HG02623 (cell line): ENCODE results near the gene ARNT2.
"Not testable (repeated sequence)": the region's sequence is repeated elsewhere in the genome, so short reads cannot be mapped to it uniquely, and the experiment has no call there.

ENCODE experiments used
- ATAC-seq: cut with Tn5 transposase; IDR thresholded peaks from one replicate; pipeline ENCODE4 v1.9.1; 2021; ENCODE audit warnings: moderate library complexity; ENCODE audit not compliant: unreplicated experiment

The ARNT2 gene

GRCh38 chr15:80404057-80404760 is at the start of gene ARNT2:
TSS of gene ARNT2 (plus strand) at chr15:80404382. CDS start at chr15:80404516, 134 bp downstream.
- ATAC-seq, result no peak

DNA sequence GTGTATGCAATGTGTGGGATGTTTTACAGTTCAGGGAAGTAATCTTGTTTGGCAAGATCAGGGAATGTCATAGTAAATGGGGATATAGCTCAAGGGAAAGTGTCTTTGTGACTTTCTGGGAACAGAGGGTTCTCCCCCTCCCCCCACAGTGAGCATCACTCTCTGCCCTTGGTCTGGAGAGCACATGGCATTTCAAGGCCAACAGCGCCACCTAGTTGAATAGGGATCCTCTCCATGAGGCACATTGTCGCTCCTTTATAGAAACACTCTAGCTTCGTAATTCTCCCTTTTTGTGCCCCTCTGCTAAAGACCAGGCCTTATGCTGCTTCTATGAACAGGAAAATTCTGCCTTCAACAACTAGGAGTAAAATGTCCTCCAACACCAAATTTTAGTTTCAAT is 37.1 kb upstream of the ARNT2 start:
- no peak for ATAC-seq

DNA sequence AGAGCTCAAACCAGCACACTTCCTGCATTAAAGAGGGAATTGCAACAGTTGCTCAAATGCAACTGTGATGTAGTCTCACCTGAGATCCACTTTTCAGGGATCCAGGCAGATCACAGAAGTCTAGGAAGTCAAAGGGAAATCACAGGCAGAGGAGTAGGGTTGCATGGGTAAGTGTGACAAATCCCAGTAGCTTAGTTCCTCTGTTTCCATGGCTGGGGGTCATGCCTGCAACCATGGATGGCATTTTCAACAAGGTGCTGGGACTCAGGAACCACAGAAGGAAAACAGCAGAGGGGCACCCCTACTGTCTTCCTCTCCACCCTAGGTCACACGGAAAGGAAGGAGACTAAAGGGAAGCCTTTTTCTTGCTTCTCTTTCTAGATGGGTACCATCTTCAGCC is 36.5 kb upstream of the ARNT2 start:
- no peak for ATAC-seq

DNA sequence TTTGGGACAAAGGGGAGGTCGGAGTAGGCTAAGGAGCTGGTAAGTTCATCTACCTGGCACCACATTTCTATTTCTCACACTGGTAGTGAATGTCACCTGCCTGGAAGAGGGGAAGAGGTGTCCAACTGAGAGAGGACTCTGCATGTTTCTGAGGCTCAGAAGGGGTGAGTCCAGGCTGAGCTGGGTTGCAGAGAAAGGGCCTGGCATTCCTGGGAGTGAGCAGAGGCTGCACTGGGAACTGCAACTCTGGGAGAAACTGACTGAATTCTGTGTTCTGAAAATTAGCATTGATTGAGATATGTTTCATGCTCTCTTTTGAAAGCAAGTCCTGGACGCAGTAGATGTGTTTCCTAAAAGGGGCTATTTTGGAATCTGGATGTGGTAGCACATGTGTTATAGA is 32.3 kb upstream of the ARNT2 start:
- ATAC-seq, result no peak

DNA sequence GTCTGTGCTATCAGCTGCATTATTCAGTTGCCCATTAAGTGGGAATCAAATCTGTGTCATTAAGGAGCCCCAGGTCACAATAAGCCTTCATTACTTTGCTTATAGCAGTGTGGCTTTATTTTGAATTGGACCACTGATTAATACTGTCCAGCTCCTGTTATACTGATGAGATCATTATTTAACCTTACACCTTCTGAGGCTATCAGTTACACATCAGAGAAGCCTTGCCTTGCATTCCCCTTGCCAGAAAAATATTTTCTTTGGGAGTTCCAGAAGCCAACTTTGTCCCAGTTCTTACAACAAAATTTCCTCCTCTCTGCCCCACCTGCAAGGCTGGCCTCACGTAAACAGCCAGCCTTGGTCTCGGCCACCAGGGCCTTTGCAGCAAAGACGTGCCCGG is 29.7 kb upstream of the ARNT2 start:
- ATAC-seq, result no peak

GRCh38 chr15:80375968-80376891 is 28.0 kb upstream of the ARNT2 start:
- no peak for ATAC-seq

- ATAC-seq, result no peak
Measured at GRCh38 chr15:80379693-80380092, 24.5 kb upstream of the ARNT2 start.

DNA sequence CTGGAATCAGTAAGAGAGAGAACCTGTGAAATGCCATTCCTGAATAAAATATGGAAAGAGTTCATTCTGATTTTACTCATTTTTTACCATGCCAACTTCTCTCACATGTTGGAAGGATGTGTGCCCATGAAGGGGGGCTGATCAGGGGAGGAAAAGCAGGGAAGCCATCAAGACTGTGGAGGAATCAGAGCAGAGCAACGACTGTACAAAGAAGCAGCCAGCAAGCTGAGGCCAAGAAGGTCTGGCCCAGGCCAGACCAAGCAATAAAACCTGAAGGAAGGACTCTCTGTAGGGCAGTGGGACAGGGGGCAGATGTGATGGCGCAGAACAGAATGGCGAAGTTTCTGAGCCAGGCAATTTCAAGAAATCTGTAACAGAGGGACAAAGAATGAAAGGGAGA is 24.0 kb upstream of the ARNT2 start:
- no peak for ATAC-seq

DNA sequence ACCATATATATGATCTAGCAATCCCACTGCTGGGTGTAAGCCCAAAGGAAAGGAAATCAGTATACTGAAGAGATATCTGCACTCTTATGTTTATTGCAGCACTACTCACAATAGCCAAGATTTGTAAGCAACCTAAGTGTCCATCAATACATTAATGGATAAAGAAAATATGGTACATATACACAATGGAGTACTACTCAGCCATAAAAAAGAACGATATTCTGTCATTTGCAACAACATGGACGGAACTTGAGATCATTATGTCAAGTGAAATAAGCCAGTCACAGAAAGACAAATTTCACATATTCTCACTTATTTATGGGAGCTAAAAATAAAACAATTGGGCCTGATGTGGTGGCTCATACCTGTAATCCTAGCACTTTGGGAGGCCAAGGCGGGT is 21.9 kb upstream of the ARNT2 start:
- ATAC-seq, result no peak

DNA sequence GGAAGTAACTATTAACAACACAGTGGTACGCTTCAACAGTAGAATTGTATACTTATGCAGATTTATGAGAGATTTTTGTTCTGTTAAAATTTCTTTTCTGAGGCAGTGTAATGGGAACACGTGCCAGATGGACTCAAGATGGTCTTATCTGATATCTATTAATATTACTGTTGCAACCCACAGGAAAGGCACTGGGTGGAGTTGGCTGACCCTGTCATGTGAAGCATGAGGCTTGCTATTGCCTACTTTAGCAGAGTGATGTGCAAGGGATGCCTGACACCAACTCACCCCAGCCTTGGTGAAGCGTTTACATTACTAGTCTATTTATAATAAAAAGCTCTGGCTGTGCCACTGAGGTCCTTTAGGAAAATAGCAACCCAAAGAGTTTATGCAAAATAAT is 19.8 kb upstream of the ARNT2 start:
- ATAC-seq, result no peak

DNA sequence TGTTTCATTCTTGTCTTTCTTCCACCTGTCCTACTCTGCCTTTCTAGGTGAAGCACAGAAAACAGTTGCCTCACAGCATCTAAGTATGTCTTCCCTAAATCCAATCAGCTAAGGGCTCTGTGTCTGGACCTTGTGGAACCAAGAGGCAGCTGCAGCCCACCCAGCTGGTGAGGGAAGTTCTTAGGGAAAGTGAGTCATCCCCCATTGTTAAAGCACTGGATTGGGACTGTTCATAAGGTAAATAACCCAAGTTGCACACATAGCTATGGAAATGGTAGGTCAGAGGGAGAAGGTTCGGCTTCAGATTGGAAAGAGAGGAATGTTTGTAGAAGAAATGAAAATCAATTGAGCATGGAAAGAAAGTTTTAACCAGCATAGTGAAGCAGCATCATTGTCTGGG is 18.0 kb upstream of the ARNT2 start:
- no peak for ATAC-seq

GRCh38 chr15:80388326-80388725 is 15.9 kb upstream of the ARNT2 start:
- no peak for ATAC-seq

GRCh38 chr15:80389370-80389769 is 14.8 kb upstream of the ARNT2 start:
- ATAC-seq, result no peak

DNA sequence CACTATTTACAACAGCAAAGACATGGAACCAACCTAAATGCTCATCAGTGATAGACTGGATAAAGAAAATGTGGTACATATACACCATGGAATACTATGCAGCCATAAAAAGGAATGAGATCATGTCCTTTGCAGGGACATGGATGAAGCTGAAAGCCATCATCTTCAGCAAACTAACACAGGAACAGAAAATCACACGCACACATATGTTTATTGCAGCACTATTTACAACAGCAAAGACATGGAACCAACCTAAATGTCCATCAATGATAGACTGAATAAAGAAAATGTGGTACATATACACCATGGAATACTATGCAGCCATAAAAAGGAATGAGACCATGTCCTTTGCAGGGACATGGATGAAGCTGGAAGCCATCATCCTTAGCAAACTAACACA is 13.2 kb upstream of the ARNT2 start:
- not testable (repeated sequence) for ATAC-seq

DNA sequence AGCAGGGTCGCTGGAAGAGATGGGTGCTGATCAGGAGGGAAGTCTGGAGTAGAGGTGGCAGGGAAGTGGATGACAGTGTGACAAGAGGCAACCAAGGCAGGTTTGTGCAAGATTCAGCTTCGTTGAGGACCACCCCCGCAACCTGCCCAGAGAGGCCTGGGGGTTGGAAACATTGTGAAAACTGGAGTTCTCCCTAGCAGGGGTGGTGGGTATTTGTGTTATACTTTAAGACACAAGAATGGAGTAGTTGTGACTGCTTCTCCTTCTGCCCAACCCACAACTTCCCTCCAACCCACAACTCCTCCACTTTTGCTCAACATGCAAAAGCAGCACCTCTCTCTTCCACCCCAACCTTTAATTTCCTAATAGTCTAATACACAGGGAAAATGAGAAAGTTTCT is 8.6 kb upstream of the ARNT2 start:
- no peak for ATAC-seq

DNA sequence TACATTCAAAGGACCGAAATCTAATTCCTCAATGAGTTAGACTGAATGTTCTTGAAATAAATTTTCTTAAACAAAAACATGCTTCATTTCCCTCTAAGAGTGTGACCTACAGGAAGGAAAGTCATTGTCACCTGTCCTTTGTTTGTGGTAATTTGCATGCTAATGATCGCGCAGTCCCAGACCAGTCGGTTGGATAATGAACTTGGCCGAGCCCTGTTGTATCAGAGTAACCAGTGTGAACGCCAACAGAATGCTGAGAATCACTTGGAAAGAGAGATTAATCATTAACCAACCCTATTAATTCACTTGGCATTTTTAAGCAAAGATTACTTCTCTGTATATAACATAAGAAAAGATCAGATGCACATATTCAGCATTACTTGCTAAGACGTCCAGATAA is 8.1 kb upstream of the ARNT2 start:
- no peak for ATAC-seq

GRCh38 chr15:80399508-80399907 is 4.7 kb upstream of the ARNT2 start:
- ATAC-seq, result no peak

DNA sequence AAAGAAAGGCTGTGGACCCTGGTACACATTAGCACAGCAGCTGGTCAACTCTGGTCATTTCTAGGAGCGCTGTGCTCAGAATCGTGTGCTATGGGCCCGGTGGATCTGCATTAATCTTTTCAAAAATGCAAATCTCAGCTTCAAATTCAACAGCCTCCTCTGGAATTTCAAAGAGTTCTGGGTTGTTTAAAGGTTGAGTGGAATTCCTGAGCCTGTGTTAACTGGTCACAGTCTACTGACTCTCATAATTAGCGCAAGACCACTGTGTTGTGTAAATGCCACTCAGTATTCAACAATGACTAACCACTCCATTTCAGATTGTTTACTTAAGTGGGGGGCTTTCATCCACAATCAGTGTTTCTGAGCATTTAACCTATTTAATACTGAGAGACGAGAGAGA is 2.7 kb upstream of the ARNT2 start:
- no peak for ATAC-seq

DNA sequence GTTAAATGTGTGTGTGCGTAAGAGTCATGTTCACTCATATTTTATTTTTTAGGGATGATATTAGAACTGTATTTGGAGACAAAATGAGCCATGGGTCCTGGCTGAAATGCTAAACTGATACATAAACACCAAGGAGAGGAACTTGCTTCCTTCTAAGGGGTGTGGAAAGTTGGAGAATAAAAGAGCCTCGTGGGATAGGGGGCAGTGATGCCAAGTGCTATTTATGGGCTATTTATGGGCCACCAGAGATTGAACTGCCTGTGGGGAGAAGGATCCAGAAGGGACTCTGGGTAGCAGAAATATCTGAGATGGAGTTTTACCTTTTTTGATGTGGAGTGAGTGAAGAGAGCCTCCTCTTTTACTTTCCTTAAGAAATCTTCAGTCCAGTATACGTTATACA is 1.8 kb upstream of the ARNT2 start:
- ATAC-seq, result no peak

DNA sequence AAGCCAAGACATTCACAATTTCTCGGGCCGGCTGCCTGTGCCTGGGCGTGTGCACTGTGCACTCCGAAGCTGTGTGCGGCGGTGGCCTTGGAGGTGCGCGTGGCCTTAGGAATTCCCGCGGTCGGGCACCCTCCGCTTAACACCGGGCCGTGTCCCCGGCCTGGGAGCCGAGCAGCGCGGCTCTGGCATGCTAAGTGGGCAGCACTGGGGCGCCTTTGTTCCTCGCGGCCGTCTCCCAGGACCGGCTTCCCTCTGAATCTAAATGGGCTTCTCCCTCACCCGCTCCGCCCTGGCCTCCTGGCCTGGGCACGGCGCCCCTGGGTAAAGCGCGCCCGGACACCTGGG is 498 bp upstream of the ARNT2 start:
- no peak for ATAC-seq

- no peak for ATAC-seq
Measured at GRCh38 chr15:80404761-80405553, 775 bp downstream of the ARNT2 start.

GRCh38 chr15:80405554-80405850 is 1.3 kb downstream of the ARNT2 start:
- no peak for ATAC-seq
